SH-SY5Y (cell line): Measurements from ENCODE around the gene TFF2.

ENCODE experiments used
- GATA2 ChIP-seq: IDR thresholded peaks from 2 replicates; pipeline ENCODE4 v1.6.1; 2011; ENCODE audit warnings: mild to moderate bottlenecking, low read depth, low read length
- GATA3 ChIP-seq: IDR thresholded peaks from 2 replicates; pipeline ENCODE4 v1.6.1; 2011; ENCODE audit warnings: low read depth, mild to moderate bottlenecking, low read length, moderate library complexity

The TFF2 gene

DNA sequence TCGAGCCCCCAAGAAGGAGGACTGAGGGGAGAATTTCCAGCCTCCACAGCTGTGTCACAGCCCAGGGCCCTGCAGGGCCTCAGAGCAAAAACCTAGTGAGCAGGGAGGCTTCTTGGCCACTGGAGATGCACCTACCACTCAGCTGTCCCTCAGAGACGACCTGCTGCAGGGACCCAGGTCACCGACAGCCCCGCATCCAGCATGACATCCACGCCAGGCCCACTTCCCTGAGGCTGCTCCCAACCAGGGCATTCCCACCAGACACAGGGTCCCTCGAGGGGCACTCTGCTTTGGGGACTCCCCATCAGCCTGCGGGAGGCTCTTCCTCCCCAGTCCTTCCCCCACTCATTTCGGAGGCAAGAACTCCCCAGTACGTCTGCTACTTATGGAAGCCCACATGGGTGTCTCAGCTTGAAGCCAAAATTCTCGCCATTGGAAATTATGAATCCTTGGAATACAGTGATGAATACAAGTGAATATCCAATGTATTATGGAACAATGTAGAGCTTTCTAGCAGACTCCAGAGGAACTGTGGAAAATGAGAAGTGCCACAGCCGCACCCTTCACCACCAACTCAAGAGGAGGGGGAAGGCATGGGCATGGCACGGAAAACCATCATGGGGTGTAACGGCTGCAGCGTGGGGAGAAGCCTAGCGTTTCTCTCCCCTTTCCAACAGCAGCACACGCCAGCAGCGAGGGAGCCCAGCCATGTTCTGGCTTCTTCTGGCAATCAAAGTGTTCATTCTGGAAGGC, 42.5 kb downstream of the TFF2 start:
- TF ChIP-seq GATA2 (no peak), GATA3 (no peak)

DNA sequence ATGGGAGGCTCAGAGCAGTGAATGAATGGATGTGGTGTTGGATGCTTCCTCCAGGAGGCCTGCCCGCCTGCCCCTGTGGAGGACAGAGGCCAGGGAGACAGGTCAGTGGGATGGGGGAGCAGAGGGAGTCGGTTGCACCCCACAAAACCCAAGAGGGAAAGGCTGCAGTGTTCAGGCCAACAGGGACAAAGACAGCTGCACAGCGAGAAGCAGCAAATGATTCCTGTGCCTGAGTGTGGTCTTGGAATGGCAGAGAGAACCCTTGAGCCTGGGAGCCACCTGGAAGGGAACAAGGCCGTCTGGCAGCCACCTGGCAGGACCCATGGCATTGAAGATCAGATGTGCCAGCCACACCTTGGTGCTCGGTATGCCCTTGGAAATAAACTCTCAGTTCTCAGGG, 43.7 kb downstream of the TFF2 start:
- TF ChIP-seq GATA3 (no peak), GATA2 (no peak)

DNA sequence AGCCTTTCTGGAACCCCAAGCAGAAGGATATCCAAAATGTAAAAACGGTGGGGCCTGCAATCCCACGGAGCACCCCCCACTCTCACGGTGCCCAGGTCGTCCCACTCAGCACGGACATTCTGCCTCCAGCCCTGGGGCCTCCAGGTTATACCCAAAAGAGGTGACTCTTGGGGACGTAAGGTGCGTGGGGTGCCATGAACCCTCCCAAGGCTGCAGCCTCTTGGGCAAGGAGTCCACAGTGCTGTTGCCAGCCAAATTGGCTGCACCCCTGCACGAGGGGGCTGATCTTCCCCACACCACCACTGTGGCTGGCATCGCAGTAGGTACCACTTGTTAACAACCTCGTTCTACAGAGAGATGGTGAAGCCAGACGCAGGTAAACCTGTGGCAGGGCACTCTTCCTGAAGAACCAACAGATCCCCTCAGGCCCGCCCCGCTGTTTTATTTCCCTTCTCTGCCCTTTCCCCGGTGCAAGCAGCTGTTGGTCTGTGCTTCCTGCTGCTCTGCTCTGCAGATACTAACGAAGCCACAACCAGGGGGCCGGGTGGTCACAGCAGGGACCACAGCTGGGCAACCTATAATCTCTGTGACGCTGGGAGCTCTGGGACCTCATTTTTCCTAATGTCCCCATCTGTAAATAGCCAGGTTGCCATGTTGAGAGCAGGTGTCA, 44.3 kb downstream of the TFF2 start:
- TF ChIP-seq GATA3 (no peak), GATA2 (no peak)

DNA sequence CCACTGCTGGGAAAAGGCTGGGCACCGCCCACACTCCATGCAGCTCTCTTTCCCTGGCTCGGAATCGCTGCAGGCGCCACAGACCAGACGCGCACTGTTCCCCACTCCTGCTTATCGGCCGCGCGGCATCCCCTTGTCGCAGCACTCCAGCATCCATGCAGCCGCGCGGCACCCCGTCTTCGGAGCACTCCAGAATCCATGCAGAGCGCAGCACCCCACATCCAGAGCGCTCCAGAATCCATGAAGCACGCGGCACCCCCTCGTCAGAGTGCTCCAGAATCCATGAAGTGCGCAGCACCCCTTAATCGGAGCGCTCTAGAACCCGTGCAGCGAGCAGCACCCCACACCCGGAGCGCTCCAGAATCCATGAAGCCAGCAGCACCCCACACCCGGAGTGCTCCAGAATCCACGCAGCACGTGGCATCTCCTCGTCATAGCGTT, 45.1 kb downstream of the TFF2 start:
- TF ChIP-seq GATA3 (no peak), GATA2 (no peak)

DNA sequence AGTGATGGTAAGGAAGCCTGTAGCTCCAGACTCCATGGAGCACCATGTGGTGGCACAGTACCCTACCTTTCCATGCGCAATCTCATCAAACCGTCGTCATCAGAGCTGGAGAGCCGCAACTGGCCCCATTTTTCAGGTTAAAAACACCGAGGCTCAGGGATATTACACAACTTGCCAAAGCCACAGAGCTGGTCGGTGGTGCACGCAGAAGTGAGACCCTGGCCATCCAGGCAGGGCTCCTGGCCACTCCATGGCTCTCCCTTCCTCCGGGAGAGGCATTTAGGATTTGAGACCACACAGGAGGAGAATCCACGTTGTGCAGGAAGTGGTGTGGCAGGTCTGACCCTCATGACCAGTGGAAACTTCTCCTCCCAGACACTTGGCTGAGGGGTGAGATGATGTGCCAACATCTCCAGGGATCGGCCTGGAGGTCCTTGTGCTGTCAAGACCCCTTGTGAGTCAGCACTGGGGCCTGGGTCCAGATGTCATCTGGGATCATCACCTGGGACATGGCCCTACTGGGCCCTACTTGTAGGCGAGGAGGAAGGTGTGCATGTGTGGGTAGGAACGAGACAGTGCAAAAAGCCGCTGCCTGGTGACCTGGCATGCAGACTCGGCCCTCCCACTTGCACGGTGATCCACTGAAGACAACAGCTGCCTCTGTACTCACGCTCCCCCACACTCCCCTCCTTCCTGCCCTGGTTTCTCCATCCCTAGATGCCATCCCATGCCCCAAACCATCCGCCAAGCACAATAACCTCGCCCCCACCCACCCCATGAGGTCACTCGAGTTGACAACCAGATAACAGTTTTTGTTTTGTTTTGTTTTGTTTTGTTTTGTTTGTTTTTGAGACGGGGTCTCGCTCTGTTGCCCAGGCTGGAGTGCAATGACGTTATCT, 46.0 kb downstream of the TFF2 start:
- no peak for TF ChIP-seq GATA2
- TF ChIP-seq GATA3: no peak

DNA sequence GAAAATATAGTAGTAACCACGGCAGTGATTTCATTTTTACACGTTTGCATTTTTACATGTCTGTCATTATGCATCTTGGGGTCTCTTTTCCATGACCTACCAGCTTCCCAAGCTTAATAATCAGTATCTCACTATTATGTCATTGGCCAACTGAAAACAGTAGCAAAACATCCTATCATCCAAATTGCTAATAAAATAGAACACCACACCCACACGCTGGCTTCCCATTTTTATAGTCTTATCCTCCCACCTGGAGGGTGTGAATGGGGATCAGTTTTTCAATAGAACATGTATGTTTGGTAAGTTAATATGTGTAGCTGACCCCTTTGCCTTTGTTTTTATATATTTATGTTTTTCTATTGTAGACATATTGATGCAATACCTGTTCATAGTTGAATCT, 47.4 kb downstream of the TFF2 start:
- TF ChIP-seq GATA2 (no peak), GATA3 (no peak)

DNA sequence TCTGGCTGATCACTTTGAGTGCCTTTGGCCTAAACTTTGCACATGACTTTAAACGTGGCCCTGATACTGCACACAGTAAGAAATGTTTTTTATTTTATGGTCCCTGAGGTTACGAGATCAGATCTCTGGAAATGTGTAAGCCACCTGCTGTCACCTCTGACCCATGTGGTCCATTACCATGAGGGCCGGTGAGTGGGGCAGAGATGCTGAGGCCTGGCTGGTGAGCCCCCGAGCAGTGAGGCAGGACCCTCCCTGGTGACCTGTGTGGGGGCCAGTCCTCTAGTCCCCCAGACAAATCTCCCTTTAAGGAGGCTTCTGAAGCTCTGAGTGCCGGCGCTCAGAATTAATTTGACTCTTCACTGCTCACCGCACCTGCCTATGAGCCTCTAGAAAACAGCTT, 48.0 kb downstream of the TFF2 start:
- TF ChIP-seq GATA2: no peak
- no peak for TF ChIP-seq GATA3

DNA sequence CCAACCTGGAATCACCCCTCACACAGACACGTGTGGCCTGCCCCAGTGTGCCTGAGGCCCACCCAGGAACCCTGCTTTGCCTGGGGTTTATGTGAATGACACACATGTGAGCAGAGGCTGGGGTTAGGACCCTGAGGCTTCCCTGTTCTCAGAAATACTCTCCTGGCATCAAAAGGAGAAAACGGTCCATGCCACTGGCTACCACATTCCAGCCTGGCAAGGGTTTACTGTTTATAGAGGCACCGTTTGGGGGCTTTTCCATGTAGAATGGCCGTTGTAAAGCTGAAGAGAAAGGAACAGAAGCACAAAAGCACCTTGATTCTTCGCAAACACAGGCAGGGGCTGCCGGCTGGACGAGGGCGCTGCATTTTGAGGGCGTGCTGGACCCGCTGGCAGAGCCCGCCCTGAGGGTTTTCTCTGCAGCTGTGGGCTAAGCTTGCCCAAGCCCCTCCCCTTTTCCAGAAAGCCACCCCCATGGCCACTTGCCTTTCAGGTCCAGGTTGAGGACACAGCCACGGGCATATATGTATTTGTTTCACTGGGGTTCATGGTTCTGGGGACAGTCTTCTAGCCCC, 48.6 kb downstream of the TFF2 start:
- TF ChIP-seq GATA2 (no peak), GATA3 (no peak)

DNA sequence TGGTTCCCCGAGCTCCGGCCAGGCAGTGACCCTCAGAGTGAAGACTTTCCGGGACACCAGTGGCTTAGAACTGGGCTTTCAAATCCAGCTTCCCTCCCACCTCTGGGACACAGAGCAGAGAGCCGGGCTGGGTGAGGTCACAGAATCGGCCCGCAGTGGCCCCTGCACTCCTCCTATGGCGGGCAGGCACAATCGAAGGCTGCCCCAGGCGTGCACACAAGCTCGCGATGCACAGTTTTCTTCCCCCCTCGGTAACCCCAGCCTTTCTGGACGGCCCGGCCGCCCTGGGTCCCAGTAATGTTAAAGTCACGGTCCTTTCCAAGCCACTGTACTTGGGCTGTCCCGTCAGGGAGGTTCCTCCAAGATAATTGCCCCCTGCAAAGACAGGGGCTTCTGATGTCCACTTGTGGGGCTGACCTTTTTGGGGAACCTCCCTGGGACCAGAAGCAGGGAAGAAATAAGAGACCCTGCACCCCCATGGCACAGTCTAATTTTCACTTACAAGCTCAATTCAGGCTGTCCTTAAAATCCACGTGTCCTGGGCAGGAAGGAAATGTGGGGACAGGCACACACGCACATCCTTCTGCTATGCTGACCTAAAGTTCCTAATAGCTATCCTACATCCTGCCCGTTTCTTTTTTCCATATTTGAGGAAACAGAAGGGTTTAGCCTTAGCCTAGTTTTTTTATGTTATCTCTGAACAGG, 49.3 kb downstream of the TFF2 start:
- TF ChIP-seq GATA3: no peak
- TF ChIP-seq GATA2: no peak

DNA sequence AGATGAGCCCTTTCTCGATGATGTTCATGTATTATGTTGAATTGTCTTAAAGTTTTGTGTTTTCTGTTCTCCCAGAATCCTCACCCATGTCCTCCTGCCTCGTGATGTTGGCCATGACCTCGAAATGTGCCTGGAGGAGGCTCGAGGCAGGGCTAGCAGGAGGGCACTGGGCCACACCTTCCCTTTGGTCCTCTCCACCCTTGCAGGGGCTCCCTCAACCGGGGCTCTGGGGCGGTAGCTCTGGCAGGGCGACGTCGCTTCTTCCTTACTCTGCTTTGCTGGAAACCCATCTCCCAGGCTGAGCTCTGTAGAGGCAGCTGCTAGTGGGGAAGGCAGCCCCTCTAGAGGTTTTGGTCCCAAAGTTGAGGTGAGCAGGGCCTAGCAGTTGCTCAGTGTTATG, 49.8 kb downstream of the TFF2 start:
- no peak for TF ChIP-seq GATA2
- no peak for TF ChIP-seq GATA3

DNA sequence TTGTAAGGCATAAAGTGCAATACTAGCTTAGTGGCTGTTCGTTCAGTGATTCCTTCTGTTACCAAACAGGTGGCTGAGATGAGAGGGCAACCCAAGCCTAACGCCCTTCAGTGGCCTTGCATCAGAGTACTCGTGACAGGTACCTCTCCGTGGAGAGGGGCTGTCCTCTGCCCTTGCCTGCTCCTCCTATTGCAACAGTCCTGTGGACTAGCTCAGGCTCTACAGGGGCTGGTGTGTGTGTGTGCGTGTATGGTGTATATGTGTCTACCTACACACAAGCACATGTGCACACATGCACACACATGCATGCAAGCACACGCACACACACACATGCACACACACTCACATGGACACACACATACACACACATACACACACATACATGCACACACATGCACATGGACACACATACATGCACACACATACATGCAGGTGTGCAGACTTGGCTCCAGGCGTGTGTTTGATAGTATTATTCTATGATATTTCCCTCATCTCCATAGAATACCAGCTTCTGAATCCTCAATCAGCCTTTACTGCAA, 50.7 kb downstream of the TFF2 start:
- TF ChIP-seq GATA3 (no peak), GATA2 (no peak)

DNA sequence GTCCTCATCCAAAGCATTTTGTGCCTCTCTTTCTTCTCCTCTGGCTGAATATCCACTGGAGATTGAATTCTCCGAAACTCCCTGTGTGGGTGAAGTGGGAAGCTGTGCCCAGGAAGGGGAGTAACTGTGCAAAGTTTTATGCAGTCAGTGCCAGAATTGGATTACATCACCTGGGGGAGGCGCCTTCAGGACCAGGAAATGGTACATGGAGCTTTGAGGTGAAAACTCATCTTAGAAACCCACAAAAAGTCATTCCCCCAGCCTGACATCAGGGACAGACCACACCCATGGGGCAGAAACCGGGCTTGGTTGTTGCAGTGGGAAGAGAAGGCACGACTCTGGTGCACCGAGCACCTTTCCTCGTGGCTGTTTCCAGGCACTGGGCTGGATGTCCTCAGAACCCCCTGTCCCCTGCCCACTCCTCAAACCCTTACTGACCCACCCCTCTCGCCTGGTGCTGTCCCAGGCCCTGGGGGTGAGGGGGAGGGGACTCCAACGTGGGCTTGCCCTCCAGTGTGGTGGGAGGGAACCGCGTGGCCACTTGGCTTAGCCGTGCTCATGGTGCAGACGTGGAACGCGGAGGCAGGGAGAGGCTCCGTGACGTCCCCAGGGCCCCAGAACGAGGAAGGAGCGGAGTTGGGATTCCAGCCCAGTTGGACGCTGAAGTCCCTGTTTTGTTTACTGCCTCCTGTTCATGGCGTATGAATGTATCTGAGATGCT, 51.3 kb downstream of the TFF2 start:
- TF ChIP-seq GATA2 (no peak), GATA3 (no peak)

DNA sequence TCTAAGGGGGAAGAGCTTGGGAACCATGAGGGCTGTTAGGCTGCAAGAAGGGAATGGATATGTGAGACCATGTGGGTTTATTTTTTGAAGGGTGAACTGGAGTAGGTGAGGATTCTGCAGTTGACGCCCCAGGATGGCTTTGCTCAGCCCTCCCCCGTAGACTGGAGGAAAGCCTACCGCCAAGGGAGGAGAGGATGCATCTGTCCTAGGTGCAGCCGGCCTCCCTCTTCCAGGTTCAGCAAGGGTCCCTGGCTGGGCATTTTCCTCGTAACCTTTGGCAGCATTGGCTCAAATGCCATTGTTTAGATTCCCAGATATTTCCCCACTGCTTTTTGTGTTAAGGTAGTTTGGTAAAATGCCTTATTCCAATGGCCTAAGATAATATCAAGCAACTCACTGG, 52.1 kb downstream of the TFF2 start:
- TF ChIP-seq GATA2: no peak
